ENCODE measurements around the gene MFSD12. TPM values are rescaled to one million over a fixed set of nuclear protein-coding genes. Genes with fewer than 3 reads are reported as not detected.

MFSD12 gene
- total and polyA plus RNA-seq, 2 donors (not counting 3 experiments of a cell fraction or from before 2014, with no cell fraction given): 51.7 to 78.9 TPM

DNA sequence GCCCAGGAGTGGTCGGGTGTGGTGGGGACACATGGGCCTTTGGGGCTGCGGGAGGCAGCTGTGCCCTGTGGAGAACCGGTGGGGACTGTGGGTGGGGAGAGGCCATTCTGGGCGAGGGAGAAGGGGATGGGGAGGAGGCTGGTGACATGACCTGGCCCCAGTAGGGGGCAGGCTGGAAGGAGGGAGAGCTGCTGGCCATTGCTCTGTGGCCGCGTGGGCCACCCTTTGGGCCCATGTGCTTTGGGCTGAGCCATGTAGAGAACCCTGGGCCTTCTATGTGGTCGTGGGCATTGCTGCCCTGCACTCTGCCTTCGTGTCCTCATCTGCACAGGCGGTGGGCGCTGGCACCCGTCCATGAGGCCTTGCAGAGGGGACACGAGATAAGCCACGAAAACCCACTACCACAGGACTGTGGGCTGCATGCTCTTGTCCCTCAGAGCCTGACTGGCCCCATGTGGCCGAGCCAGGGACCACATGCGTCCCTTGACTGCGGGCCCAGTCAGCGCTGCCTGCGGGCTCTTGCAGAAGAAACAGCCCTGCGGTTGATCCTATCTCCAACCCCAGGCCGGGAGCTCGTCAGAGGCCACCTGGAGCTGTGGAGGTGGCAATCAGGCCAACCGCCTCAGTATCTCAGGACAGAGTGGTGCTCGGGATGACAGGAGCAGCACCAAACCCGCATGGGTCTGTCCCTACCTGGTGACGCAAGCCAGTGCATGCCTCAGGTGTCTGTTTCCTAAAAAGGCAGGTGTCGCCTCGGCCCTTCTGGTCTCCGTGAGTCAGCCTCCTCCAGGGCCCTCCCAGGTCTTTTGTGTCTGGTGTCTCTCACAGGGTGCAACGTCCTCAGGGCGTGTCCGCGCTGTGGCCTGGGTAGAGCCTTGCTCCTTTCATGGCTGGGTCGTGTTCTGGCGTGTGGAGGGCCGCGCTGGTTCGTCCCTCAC, 37.0 kb downstream of the MFSD12 start:
- FAIRE-seq (no peak), DNase-seq (ENCODE audit: low read depth, low spot score) (no peak)
- TF ChIP-seq EZH2 (IDR thresholded peaks at IDR 0.05; ENCODE audit: borderline replicate concordance, low read depth, low read length, severe bottlenecking): no peak
- TF ChIP-seq FOS (IDR thresholded peaks at IDR 0.05; ENCODE audit: borderline replicate concordance, insufficient read depth, low read length): no peak
- no peak for TF ChIP-seq JUN (IDR thresholded peaks at IDR 0.05; ENCODE audit: borderline replicate concordance, insufficient read depth, insufficient read length, low read depth)
- TF ChIP-seq GATA2 (IDR thresholded peaks at IDR 0.05; ENCODE audit: insufficient read depth, insufficient read length, low read depth, low read length): no peak
- TF ChIP-seq POLR2AphosphoS5 (IDR thresholded peaks at IDR 0.05; ENCODE audit: insufficient read depth, low read depth, low read length): no peak
- no peak for TF ChIP-seq MYC (IDR thresholded peaks at IDR 0.05; ENCODE audit: low read depth, low read length)
- TF ChIP-seq, protein P1, sequence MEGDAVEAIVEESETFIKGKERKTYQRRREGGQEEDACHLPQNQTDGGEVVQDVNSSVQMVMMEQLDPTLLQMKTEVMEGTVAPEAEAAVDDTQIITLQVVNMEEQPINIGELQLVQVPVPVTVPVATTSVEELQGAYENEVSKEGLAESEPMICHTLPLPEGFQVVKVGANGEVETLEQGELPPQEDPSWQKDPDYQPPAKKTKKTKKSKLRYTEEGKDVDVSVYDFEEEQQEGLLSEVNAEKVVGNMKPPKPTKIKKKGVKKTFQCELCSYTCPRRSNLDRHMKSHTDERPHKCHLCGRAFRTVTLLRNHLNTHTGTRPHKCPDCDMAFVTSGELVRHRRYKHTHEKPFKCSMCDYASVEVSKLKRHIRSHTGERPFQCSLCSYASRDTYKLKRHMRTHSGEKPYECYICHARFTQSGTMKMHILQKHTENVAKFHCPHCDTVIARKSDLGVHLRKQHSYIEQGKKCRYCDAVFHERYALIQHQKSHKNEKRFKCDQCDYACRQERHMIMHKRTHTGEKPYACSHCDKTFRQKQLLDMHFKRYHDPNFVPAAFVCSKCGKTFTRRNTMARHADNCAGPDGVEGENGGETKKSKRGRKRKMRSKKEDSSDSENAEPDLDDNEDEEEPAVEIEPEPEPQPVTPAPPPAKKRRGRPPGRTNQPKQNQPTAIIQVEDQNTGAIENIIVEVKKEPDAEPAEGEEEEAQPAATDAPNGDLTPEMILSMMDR (IDR thresholded peaks at IDR 0.05; ENCODE audit: extremely low read depth in 1 of 2, insufficient read depth in 1 of 2, low read depth in 1 of 2, low read length in 2 of 2): no peak
- TF ChIP-seq POLR2A (IDR thresholded peaks at IDR 0.05; ENCODE audit: low read depth, low read length): no peak
- TF ChIP-seq, protein P2, sequence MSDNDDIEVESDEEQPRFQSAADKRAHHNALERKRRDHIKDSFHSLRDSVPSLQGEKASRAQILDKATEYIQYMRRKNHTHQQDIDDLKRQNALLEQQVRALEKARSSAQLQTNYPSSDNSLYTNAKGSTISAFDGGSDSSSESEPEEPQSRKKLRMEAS (IDR thresholded peaks at IDR 0.05; ENCODE audit: insufficient read depth, insufficient read length): no peak
- H3K9ac ChIP-seq (replicated peaks; ENCODE audit: extremely low read depth, insufficient read depth, low read length): no peak overlapping the region
- no peak overlapping the region for H2AFZ ChIP-seq (ENCODE audit: low read depth, low read length)
- H3K4me1 ChIP-seq (ENCODE audit: control insufficient read depth, extremely low read depth, insufficient read depth, low read length): no peaks in the 10 kb centered on the region
- BruUV-seq (replicated peaks): no TSS peak
- no peaks in the 10 kb centered on the region for H3K27me3 ChIP-seq (ENCODE audit: control insufficient read depth in 2 of 2, insufficient read depth in 2 of 2, low read length in 2 of 2)
- CTCF ChIA-PET: no interaction called here
- POLR2A ChIA-PET: no interaction called here
- no peak overlapping the region for H3K4me2 ChIP-seq (ENCODE audit: insufficient read depth, low read length)
- no peaks in the 10 kb centered on the region for H4K20me1 ChIP-seq (replicated peaks; ENCODE audit: control insufficient read depth, extremely low read depth, insufficient read depth, low read length)
- H3K36me3 ChIP-seq (ENCODE audit: control insufficient read depth in 2 of 2, extremely low read depth in 1 of 2, insufficient read depth in 2 of 2, low read length in 2 of 2): peaks cover 0 to 38% of the 10 kb centered on the region in 2 experiments
- H3K4me3 ChIP-seq (replicated peaks in 1 of 3; ENCODE audit: insufficient read depth in 1 of 3, low read depth in 1 of 3, low read length in 3 of 3): no peak overlapping the region
- H3K27ac ChIP-seq (ENCODE audit: insufficient read depth, low read depth, low read length): no peak overlapping the region
- H3K9me1 ChIP-seq (replicated peaks; ENCODE audit: control insufficient read depth, extremely low read depth, insufficient read depth, low read length): no peaks in the 10 kb centered on the region
- H3K79me2 ChIP-seq (ENCODE audit: control insufficient read depth, insufficient read depth, low read length): peaks cover 59% of the 10 kb centered on the region
- dilution Hi-C loops (cut with MboI; ENCODE audit: extremely low pct_ligation_motif_present, low sequenced_read_pairs): no loop called here
- no peaks in the 10 kb centered on the region for H3K9me3 ChIP-seq (replicated peaks; ENCODE audit: control insufficient read depth, insufficient read depth, low read length)
- intact Hi-C loops (cut with micrococcal nuclease): no loop called here

Data from endothelial cell of umbilical vein (primary cell).